Measurements from ENCODE around the gene CPZ. TPM values are rescaled to one million over a fixed set of nuclear protein-coding genes. Genes with fewer than 3 reads are reported as not detected.

Gene CPZ
- total RNA-seq, 1 experiment from 2014 or later, result not detected

DNA sequence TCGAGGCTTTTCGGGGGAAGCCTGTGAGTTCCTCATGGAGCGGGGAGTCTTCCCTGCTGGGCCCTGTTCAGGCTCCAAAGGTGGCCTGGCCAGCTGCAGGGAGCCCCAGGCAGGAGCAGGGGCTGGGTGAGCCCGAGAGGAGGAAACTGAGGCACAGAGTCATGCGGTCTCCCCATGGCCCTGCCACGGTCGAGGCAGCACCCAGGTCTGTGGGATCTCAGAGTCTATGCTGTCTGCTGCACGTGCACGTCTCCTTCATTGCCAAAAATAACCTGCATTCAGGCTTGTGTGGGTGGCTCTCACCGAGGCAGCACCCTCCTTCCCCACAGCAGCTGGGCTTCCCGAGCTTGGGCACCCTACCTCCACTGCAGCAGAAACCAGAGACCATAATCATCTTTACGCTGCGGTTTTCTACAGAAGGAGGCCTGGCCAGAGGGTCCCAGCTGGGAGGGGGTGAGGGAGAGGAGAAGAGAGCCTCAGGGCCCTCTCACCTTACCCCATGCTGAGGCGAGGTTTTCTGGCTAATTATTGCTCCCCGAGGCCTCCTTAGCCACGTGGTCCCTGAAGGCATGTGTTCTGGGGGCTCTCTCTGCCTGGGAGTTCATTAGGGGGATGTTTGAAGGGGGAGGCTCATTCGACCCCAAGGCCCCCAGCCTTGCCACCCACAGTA is 64.3 kb downstream of the CPZ start:
- intact Hi-C loops (cut with micrococcal nuclease; ENCODE audit: unreplicated experiment), result no loop called here
- Mint-ChIP-seq H3K27me3 (ENCODE audit: unreplicated experiment) (peaks cover 73% of the 10 kb centered on the region), H3K27ac (ENCODE audit: unreplicated experiment) (no peak overlapping the region), H3K4me1 (ENCODE audit: low read depth, unreplicated experiment) (no peaks in the 10 kb centered on the region), H3K9me3 (ENCODE audit: low read depth, unreplicated experiment) (no peaks in the 10 kb centered on the region), H3K36me3 (ENCODE audit: insufficient read depth, unreplicated experiment) (no peaks in the 10 kb centered on the region), H3K4me3 (ENCODE audit: low read depth, unreplicated experiment) (no peak overlapping the region)
- CTCF ChIA-PET, result no interaction called here
- no TSS peak for BruUV-seq (replicated peaks)
- DNase-seq, result no peak
- TF ChIP-seq, protein P1, sequence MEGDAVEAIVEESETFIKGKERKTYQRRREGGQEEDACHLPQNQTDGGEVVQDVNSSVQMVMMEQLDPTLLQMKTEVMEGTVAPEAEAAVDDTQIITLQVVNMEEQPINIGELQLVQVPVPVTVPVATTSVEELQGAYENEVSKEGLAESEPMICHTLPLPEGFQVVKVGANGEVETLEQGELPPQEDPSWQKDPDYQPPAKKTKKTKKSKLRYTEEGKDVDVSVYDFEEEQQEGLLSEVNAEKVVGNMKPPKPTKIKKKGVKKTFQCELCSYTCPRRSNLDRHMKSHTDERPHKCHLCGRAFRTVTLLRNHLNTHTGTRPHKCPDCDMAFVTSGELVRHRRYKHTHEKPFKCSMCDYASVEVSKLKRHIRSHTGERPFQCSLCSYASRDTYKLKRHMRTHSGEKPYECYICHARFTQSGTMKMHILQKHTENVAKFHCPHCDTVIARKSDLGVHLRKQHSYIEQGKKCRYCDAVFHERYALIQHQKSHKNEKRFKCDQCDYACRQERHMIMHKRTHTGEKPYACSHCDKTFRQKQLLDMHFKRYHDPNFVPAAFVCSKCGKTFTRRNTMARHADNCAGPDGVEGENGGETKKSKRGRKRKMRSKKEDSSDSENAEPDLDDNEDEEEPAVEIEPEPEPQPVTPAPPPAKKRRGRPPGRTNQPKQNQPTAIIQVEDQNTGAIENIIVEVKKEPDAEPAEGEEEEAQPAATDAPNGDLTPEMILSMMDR (IDR thresholded peaks at IDR 0.05; ENCODE audit: unreplicated experiment), result no peak

DNA sequence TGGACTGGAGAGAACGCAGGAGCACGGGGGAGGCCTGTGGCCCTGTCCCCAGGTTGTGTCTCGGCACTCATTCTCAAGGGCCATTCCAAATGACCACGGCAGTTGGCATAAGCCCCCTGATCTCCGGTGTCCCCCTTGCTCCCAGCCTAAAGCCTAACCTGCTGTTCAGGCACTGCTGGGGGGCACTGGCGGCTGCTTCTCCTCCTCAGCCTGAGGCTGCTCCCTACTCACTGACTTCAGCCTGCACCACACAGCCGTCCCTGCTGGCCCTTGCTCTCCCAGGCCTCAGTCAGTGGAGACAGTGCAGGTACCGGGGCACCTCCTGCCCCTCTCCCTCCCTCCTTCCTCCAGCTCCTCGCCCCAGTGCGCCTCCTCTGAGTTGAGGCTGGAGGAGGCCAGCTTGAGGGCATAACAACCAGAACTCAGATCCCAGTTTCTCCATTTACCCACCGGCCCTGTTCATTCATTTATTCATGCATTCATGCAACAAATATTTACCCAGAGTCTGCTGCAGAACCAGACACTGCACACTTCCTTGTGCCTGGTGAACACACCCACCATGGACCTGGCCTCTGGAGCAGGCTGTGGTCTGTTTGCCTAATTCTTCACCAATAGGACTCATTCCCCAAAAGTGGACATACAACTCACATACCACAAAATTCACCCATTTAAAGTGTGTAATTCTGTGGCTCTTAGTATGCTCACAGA is 65.0 kb downstream of the CPZ start:
- Mint-ChIP-seq H3K4me3 (ENCODE audit: low read depth, unreplicated experiment) (no peak overlapping the region), H3K36me3 (ENCODE audit: insufficient read depth, unreplicated experiment) (no peaks in the 10 kb centered on the region), H3K9me3 (ENCODE audit: low read depth, unreplicated experiment) (no peaks in the 10 kb centered on the region), H3K27me3 (ENCODE audit: unreplicated experiment) (peaks cover 79% of the 10 kb centered on the region), H3K4me1 (ENCODE audit: low read depth, unreplicated experiment) (no peaks in the 10 kb centered on the region), H3K27ac (ENCODE audit: unreplicated experiment) (no peak overlapping the region)
- no TSS peak for BruUV-seq (replicated peaks)
- intact Hi-C loops (cut with micrococcal nuclease; ENCODE audit: unreplicated experiment), result no loop called here
- DNase-seq, result no peak
- TF ChIP-seq, protein P1 (IDR thresholded peaks at IDR 0.05; ENCODE audit: unreplicated experiment), result no peak
- CTCF ChIA-PET, result no interaction called here

DNA sequence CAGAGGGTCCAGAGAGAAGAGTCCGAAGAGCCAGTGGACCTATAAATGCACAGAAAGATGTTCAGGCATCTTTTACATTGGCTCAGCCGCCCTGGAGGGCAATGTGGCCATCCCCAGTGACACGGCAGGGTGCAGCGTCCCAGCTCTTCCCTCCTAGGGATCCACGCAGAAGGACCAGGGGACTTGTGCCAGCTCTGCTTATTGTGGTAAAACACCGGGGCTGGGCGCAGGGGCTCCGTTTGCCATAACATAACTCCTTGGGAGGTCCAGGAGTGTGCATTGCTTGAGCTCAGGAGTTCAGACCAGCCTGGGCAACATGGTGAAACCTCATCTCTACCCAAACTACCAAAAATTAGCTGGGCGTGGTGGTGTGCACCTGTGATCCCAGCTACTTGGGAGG is 70.2 kb downstream of the CPZ start:
- Mint-ChIP-seq H3K36me3 (ENCODE audit: insufficient read depth, unreplicated experiment) (no peaks in the 10 kb centered on the region), H3K9me3 (ENCODE audit: low read depth, unreplicated experiment) (no peaks in the 10 kb centered on the region), H3K4me3 (ENCODE audit: low read depth, unreplicated experiment) (no peak overlapping the region), H3K4me1 (ENCODE audit: low read depth, unreplicated experiment) (no peaks in the 10 kb centered on the region), H3K27me3 (ENCODE audit: unreplicated experiment) (peaks cover 62% of the 10 kb centered on the region), H3K27ac (ENCODE audit: unreplicated experiment) (no peak overlapping the region)
- CTCF ChIA-PET, result no interaction called here
- intact Hi-C loops (cut with micrococcal nuclease; ENCODE audit: unreplicated experiment), result no loop called here
- no peak for DNase-seq
- no TSS peak for BruUV-seq (replicated peaks)
- TF ChIP-seq, protein P1 (IDR thresholded peaks at IDR 0.05; ENCODE audit: unreplicated experiment), result no peak

DNA sequence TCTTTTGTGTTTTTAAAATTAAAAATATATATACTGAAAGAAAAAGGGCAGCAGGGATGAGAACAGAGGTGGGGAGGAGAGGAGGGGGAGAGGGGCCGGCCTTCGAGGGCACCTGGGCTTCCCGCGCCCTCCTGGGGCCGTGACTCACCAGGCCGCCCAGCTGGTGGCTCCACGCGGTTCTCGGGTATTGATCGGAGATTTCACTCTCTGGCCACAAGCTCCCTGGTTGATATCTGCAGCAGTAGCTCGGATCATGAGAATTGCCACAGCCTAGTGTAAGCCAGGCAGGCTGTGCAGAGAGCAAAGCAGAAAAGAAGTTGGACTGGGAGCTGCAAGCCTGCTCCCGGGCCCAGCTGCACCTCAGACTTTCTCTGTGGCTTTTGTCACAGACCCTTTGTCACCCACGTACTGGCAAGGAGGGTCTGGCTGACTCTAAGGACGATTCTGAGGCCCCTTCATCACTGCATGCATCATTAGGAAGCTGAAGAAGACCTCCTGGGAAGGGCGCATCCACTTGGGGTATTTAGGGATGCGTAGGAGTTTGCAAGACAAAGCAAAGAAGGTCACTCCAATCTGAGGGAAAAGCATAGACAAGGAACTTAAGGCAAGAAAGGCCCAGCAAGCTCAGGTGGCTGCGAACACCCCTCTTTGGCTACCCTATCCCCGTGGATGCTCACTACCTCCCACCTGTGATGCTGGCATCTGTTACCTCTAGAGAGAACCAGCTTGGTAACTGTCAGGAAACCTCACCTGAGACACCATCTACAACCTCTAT is 71.7 kb downstream of the CPZ start:
- CTCF ChIA-PET, result interaction anchor here (0.9 kb wide), 1 partner anchor 1261 kb away, joined by 4 read pairs; no protein-coding TSS in a partner anchor
- Mint-ChIP-seq H3K27me3 (ENCODE audit: unreplicated experiment) (peaks cover 64% of the 10 kb centered on the region), H3K9me3 (ENCODE audit: low read depth, unreplicated experiment) (no peaks in the 10 kb centered on the region), H3K4me3 (ENCODE audit: low read depth, unreplicated experiment) (no peak overlapping the region), H3K4me1 (ENCODE audit: low read depth, unreplicated experiment) (no peaks in the 10 kb centered on the region), H3K36me3 (ENCODE audit: insufficient read depth, unreplicated experiment) (no peaks in the 10 kb centered on the region), H3K27ac (ENCODE audit: unreplicated experiment) (no peak overlapping the region)
- intact Hi-C loops (cut with micrococcal nuclease; ENCODE audit: unreplicated experiment), result no loop called here
- TF ChIP-seq, protein P1 (IDR thresholded peaks at IDR 0.05; ENCODE audit: unreplicated experiment), result no peak
- DNase-seq, result no peak
- no TSS peak for BruUV-seq (replicated peaks)

Measured in Calu3 (cell line).